A673 (cell line): Measurements from ENCODE around the gene CCDC116.

ENCODE experiments used
- CTCF ChIP-seq: fragments of 300-800, 200-600 bp; sonication (generic); conservative IDR thresholded peaks from 2 replicates; pipeline ENCODE4 v1.5.1; 2017; ENCODE audit warnings: low read depth, mild to moderate bottlenecking, antibody characterized with exemption, low read length, moderate library complexity, mixed read lengths
- EZH2 ChIP-seq: fragments of 200-600 bp; sonication (generic); IDR thresholded peaks from 2 replicates; pipeline ENCODE4 v1.6.1; 2017; ENCODE audit warnings: borderline replicate concordance, low read depth, mild to moderate bottlenecking, mixed read lengths, antibody characterized with exemption, low read length; ENCODE audit not compliant: poor library complexity, severe bottlenecking

DNA sequence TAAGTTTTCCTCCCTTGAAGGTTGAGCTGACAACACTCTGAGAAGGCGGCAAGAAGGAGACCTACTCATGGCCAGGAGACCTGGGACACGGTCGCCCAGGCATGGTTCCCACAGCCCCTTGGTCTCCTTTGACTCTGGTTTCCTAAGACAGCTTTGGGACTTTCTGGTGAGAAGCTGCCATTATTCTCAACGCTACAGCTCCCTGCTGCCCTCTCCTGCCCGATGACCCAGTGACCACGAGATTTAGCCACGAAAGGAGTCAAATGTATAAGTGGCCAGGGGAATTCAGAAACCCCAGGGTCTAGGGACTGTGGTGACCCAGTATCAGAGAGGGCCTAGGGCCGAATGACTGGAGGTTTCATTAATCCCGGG is 8.8 kb downstream of the CCDC116 start:
- TF ChIP-seq CTCF (no peak), EZH2 (no peak)
